GM12864 (cell line): Measurements from ENCODE around the gene KYNU.
"Not testable (repeated sequence)": the region's sequence is repeated elsewhere in the genome, so short reads cannot be mapped to it uniquely, and the experiment has no call there.

ENCODE experiments used
- DNase-seq: peaks from one replicate; pipeline ENCODE4 v3.0.0-alpha.2; 2011; ENCODE audit warnings: low read depth
- H3K4me3 ChIP-seq: 2 replicates; pipeline ENCODE4 v1.5.1; 2011; ENCODE audit warnings: mild to moderate bottlenecking, low read depth, low read length, control low read depth
- TF ChIP-seq, protein P1 (sequence below): IDR thresholded peaks from 2 replicates; pipeline ENCODE4 v1.5.1; 2011; ENCODE audit warnings: low read depth, mild to moderate bottlenecking, moderate library complexity, low read length, control low read depth, inconsistent platforms; ENCODE audit errors: missing control alignments

Gene KYNU

GRCh38 chr2:143029141-143029540 lies 151.7 kb downstream of the KYNU start:
- H3K4me3 ChIP-seq: no peak overlapping the region
- TF ChIP-seq, protein P1, sequence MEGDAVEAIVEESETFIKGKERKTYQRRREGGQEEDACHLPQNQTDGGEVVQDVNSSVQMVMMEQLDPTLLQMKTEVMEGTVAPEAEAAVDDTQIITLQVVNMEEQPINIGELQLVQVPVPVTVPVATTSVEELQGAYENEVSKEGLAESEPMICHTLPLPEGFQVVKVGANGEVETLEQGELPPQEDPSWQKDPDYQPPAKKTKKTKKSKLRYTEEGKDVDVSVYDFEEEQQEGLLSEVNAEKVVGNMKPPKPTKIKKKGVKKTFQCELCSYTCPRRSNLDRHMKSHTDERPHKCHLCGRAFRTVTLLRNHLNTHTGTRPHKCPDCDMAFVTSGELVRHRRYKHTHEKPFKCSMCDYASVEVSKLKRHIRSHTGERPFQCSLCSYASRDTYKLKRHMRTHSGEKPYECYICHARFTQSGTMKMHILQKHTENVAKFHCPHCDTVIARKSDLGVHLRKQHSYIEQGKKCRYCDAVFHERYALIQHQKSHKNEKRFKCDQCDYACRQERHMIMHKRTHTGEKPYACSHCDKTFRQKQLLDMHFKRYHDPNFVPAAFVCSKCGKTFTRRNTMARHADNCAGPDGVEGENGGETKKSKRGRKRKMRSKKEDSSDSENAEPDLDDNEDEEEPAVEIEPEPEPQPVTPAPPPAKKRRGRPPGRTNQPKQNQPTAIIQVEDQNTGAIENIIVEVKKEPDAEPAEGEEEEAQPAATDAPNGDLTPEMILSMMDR: no peak
- DNase-seq: no peak

DNA sequence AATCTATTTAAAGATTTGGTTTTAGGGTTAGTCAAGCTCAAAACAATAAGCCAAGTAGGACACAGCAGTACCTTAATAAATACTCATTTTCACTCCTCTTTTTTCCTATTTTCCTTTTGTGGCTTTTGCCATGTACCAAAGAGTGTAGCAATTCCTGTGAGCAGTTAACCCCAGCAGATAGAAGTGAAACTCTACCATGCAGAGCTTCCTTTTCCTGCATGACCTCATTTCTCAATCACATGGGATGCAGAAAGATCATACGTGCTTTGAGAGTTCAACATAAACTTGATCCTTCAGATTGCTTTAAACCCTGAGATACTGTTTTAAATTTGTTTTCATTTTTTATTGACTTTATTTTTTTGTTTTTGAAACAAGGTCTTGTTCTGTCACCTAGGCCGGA lies 152.7 kb downstream of the KYNU start:
- no peak for DNase-seq
- H3K4me3 ChIP-seq: no peak overlapping the region
- TF ChIP-seq, protein P1: no peak

DNA sequence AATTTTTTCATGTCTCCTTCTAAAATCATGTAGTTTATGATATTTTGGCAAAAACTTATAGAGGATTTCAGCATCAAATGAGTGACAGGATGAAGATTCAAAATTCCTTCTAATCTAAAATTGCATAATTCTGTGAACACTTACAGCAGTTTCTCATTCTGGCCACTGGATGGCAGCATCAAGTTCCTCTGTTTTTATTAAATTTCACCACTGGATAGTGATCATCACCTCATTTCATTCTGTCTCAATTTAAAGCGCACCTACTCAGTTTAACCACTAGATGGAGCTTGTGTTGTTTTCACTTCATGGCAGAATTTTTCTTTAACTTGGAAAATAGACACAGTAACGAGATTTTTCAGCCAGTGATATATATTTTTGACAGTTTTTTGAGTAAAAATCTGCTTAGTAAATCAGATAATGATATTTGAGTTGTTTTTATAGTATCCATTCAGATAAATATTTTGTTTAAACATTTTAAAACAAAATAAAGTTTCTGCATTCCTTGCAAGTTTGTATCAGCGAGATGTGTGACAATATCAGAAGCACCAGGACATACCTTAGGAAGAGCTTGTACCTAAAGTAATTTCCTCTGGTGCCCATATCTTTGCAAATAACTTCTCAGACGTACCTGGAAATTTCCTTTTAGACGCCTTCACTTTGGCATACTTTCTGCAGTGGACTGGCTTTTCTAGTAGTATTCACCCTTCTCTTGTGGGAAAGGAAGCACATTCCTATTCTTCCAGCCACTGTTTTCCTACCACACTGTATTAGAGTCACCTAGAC lies 157.0 kb downstream of the KYNU start:
- TF ChIP-seq, protein P1: peak; percentile 76
- DNase-seq: peak; percentile 58
- no peak overlapping the region for H3K4me3 ChIP-seq

DNA sequence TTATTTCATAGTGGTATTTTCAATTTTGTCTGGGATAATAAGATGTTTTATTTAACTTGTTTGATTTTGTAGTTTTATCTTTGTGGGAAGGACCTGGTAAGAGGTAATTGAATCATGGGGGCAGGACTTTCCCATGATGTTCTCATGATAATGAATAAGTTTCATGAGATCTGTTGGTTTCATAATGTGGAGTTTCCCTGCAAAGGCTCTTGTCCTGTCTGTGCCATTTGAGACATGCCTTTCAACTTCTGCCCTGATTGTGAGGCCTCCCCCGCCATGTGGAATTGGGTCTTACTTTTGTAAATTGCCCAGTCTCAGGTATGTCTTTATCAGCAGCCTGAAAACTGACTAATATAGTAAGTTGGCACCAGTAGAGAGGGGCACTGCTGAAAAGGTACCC lies 174.0 kb downstream of the KYNU start:
- no peak for DNase-seq
- TF ChIP-seq, protein P1: no peak

GRCh38 chr2:143053437-143053836 lies 176.0 kb downstream of the KYNU start:
- DNase-seq, H3K4me3 ChIP-seq: not testable (repeated sequence)

More for the DNA sequence above, 174.0 kb downstream of the KYNU start:
- H3K4me3 ChIP-seq: no peak overlapping the region

DNA sequence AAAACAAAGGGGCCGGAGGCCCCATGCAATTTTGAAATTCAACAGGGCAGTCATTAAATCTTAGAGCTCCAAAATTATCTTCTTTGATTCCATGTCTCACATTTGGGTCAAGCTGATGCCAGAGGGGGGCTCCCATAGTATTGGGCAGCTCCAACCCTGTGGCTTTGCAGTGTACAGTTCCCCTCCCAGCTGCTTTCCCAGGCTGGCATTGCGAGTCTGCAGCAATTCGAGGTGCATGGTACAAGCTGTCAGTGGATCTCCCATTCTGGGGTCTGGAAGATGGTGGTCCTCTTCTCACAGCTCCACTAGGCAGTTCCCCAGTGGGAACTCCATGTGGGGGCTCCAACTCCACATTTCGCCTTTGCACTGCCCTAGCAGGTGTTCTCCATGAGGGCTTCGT lies 179.1 kb downstream of the KYNU start:
- H3K4me3 ChIP-seq: no peak overlapping the region
- TF ChIP-seq, protein P1: no peak
- no peak for DNase-seq

DNA sequence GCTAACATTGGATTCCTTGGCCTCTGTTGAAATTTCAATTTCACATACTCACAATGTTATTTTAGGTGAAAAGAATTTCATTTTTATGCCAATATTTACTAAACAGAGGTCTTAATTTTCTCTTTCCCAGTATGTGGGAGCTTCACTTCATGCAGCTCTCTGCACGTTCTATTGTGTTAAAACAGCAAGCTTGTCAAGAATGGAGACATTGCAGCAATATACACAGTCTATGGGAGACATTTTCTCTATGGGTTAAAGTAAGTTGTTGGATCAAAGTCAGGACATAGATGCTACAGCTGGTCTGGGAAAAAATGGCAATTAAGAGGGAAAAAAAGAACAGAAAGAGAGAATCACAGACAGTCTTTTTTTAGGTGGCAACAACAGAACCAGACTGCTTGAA lies 181.4 kb downstream of the KYNU start:
- H3K4me3 ChIP-seq: no peak overlapping the region
- TF ChIP-seq, protein P1: no peak
- no peak for DNase-seq
